Activated T-cell treated with anti-CD3 and anti-CD28 coated beads for 4 hours (primary cell): ENCODE data around the gene NRTN.

Experiments
- DNase-seq: peaks from one replicate; pipeline ENCODE4 v3.0.0-alpha.2; 2020

The NRTN gene

DNA sequence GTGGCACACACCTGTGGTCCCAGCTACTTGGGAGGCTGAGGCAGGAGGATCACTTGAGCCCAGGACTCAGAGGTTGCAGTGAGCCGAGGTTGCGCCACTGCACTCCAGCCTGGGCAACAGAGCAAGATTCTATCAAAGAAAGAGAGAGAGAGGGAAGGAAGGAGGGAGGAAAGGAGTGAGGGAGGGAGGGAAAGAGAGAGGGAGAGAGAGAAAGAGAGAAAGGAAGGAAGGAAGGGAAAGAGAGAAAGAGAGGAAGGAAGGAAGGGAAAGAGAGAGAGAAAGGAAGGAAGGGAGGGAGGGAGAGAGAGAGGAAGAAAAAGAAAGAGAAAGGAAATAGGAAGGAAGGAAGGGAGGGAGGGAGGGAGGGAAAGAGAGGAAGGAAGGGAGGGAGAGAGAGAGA is 12.4 kb downstream of the NRTN start:
- no peak for DNase-seq

- no peak for DNase-seq
These were observed 13.7 kb downstream of the NRTN start for GRCh38 chr19:5818594-5818993.

DNA sequence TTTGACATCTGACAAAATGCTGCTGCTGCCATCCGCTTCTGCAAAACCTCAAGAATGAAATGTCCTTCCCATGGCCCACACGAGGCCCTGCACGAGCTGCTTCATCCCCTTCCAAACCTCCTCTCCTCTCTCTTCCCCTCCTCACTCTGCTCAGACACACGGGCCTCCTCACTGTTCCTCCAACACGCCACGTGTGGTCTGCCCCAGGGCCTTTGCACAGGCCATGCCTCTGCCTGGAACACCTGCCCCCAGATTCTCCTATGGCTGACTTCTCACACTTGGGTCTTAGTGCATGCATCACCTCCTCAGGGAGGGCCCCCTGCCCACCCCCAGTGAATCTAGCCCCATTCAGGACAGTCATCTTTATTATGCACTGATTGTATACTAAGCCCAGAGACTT is 15.9 kb downstream of the NRTN start:
- no peak for DNase-seq

- no peak for DNase-seq
These were observed 16.8 kb downstream of the NRTN start for GRCh38 chr19:5821521-5822180.

GRCh38 chr19:5822181-5822844 is 17.4 kb downstream of the NRTN start:
- DNase-seq, result no peak

DNA sequence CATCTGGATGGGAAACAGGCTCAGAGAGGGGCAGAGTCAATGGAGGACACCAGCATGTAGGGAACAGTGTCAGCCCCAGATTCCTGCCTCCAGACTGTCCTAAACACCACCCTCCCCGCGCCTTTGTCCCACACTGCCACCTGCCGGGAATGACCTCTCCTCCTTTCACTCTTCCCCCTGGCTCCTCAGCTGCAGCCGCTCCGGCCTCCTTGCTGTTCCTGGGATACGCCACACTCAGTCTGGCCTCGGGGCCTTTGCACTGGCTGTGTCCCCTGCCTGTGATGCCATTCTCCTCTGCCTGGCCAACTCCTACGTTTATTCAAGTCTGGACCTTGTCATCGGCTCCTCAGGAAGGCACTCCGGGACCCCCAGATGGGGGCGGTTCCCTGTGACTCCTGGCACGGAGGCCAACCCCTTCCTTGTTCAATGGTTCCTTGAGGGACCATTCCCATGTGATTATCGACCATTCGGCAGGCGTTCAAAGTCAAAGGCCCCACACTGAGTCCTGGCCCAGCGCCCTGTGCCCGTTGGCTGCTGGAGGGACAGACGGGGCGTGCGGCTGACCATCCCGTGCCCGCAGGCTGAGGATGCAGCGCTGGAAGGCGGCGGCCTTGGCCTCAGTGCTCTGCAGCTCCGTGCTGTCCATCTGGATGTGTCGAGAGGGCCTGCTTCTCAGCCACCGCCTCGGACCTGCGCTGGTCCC is 18.9 kb downstream of the NRTN start:
- DNase-seq, result no peak

DNA sequence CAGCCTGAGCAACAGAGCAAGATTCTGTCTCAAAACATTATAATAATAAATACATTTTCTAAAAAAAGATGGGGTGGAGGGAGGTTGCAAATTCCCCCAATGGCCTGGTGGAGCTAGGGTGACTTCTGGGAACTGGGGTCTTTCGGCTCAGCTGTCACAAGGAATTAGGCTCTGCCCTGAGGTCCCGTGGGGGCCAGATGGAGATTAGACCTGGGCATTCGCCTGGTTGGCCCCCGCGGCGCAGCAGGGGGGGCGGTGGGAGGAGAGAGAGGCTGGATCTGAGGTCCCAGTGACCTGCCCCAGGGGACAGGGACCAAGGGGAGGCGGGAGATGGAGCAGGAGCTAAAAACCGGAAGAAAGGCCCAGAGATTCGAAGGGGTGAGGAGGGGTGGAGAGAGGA is 19.9 kb downstream of the NRTN start:
- no peak for DNase-seq

DNA sequence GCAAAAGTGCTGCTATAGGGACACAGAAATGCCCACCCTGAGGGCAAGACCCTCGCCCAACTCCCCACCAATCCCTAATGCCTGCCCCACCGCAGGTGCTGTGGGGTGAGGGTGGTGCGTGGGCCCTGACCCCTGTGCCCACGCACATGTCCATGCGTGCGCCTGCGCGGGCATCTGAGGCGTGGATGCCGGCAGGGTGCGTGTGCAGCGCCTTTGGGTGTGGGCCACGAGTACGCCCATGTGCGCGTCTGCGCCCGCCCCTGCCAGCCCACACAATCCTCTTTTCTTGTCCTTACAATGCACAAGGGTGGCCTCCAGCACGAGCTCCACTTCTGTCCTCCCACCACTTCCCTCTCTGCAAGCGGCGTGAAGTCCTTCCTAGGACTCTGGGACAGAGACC is 20.3 kb downstream of the NRTN start:
- DNase-seq, result no peak

- DNase-seq, result no peak
These were observed 21.9 kb downstream of the NRTN start for GRCh38 chr19:5826531-5827341.

GRCh38 chr19:5827342-5827890 is 22.5 kb downstream of the NRTN start:
- no peak for DNase-seq

DNA sequence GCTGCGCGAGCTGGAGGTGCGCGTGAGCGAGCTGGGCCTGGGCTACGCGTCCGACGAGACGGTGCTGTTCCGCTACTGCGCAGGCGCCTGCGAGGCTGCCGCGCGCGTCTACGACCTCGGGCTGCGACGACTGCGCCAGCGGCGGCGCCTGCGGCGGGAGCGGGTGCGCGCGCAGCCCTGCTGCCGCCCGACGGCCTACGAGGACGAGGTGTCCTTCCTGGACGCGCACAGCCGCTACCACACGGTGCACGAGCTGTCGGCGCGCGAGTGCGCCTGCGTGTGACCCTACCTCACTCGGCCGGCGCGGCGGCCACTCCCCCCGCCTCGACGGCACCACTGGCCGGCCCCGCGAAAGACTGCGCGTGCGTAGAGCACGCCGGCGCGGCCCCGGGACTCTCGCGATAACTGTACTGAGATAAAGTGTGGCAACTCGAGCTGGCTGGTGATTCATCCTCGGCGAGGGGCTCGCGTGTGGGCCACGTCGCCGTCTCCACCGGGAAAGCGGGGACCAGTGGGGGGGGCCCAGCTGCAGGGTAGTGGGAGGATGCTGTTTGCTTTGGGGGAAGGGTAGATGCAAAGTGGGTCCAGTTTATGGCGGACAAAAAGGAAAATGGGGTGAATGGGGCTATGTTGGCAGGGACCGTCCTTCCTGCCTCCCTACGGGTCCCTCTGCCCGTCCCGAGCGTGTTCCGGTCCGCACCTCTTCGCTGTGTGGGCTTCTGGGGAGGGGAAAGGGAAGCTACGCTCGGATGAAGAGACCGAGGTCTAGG is 23.2 kb downstream of the NRTN start:
- DNase-seq, result peak; percentile 91

DNA sequence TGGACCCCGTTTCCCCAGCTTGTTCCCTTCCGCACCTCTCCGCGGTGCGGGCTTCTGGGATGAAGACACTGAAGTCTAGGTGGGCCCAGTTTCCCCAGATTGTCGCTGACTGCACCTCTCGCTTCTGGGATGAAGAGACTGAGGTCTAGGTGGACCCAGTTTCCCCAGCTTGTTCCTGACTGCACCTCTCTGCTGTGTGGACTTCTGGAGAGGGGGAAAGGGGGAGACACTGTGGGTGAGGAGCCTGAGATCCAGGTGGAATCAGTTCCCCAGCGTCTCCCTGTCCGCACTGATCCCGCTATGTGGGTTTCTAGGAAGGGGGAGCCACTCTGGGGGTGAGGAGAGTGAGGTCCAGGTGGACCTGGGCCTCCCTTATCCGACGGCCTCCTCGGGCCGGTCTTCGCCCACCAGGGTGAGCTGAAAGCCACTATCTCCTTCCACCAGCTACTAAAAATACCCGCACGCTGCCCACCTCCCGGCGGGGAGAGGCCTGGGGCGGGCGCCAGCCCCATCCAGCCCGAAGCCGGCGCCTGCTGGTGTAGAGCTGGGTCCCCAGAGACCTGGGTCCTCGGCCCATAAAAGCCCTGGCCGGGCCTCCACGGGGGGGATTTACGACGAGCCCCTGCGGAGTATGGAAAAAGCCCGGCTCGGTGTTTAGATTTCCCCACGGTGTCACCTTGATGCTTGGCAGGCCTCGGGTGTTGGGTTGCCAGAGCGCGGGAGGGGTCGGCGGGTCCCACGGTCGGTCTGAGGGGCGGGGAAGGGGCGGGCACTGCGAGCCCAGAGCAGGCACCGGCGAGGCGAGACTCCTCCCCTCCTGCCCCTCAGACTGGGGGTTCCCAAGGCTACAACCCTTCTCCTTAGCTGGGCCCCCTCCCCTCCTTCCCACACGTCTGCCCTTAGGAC is 24.0 kb downstream of the NRTN start:
- no peak for DNase-seq

- no peak for DNase-seq
These were observed 24.9 kb downstream of the NRTN start for GRCh38 chr19:5829567-5830310.

- DNase-seq, result no peak
These were observed 26.3 kb downstream of the NRTN start for GRCh38 chr19:5831159-5831558.

DNA sequence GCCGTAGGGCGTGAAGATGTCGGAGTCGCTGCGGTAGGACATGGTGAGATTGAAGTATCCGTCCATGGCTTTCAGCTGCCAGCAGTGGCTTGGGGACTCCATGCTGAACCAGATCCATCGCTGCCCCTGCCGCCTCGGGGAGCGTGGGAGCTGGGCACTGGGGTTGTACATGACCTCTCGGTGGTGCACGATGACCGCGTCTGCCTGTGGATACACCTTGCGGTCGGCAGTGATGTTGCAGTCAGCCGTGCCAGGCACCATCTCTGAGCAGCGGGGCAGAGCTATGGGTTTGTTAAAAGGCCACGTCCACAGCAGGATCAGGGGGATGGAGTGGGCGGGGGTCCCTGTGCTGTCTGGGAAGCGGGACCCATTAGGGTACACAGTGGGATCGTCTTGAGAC is 27.2 kb downstream of the NRTN start:
- DNase-seq, result no peak

DNA sequence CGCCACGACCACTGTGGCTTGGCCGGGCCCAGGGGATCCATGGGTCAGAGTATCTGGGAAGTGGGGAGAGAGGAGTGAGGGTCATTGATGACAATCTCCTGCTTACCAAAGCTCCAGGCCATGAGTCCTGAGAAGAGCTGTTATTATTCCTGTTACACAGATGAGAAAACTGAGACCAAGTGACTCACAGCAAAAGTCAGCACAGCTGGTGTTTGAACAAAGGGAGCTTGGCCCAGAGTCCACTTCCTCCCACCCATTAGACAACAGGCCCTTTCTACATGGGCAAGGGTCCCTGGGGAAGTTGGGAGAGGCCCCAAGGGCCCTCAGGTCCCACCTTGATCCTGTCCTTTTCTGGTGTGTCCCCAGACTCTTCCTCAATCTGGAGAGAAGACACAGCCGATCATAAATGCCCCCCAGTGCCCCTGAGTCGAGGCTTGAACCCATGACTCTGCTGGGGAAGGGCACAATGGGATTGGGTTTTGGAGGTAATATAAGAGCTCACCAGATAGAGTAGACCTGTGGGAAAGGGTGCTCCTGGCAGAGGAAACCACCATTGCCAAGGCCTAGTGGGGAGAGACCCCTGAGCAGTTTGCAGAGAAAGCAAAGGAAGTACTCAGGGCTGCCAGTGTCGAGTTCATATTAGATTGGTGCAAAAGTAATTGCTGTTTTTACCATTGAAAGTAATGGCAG is 27.8 kb downstream of the NRTN start:
- no peak for DNase-seq

DNA sequence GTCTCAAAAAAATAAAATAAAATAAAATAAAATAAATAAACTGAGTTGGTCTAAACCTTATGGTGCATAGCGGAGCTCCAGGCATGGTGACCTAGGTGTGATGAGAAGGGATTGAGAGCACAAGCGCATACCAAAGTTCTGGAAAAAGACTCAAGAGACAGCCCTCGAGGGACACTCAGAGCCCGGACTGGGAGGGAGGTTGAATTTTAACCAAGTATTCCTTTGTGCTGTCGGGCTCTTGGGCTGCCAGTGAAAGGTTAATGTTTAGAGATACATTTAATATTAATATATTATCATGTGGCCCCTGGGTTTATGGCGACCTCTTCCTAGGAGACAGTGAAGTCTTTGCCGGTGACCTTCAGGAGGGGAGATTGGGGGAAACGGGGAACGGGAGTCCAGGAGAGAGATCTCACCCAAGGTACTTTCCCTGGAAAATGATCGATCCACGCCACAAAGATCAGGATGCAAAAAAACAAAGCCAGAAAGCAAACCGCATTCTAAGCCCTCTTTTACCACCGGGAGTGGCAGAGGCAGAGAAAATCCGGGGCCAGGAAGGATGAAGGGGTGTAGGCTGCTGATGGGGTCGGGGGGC is 33.0 kb downstream of the NRTN start:
- no peak for DNase-seq

DNA sequence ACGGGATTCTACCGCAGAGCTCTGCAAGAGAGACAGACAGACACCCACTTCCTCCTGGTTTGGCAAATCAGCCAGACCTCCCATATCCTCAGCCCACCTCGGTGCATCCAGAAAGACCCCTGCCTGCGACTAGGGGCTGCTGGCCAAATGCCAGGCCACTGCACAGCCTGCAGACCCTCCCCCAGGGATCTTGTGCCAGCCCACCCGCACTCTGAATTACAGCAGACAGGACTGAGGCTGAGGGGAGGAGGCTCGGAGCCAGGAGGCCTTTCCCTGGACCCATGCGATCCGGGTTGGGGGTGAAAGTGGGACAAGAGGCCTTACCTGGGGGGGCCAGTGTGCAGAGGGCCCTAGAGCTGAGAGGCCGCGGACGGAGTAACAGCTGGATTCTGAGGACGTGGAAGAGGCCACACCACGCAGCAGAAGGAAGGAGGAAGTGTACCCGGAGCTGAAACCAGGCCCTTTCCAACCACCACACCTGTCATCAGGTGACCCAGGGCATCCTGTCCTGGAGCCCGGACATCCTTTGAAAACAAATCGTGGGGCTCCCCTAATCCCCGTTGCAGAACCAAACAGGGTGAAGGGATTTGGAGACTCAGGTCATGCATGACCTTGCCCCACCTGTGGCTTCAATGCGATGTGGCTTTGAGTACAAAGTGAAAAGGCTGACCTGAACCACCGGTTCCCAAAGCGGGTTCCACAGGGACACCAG is 33.6 kb downstream of the NRTN start:
- DNase-seq, result no peak
